OCI-LY3 (cell line): ENCODE measurements around the gene ADD3.

Experiments
- CTCF ChIP-seq: fragments of 200-600, 300-600 bp; sonication (generic); IDR thresholded peaks from 2 replicates; pipeline ENCODE4 v1.5.1; 2014; ENCODE audit warnings: antibody characterized with exemption, low read length, low read depth
- EZH2phosphoT487 ChIP-seq: fragments of 200-600 bp; shearing (Covaris generic); IDR thresholded peaks from 2 replicates; pipeline ENCODE4 v1.6.1; 2018; ENCODE audit warnings: antibody characterized with exemption, mixed run types, low read depth

GRCh38 chr10:109975244-109976190 lies 32.3 kb upstream of the ADD3 start:
- TF ChIP-seq CTCF = no peak
- TF ChIP-seq EZH2phosphoT487 = no peak
